H1 (cell line): ENCODE data around the gene SCNM1. TPM values are rescaled to one million over a fixed set of nuclear protein-coding genes. Genes with fewer than 3 reads are reported as not detected.

Source experiments
- ASH2L ChIP-seq: fragments of 200-600, 300-600 bp; sonication (generic); IDR thresholded peaks from one replicate; pipeline ENCODE4 v1.7.1; 2017; ENCODE audit warnings: low read length
- CEBPB ChIP-seq: IDR thresholded peaks from 2 replicates; pipeline ENCODE4 v1.6.1; 2012; ENCODE audit warnings: low read depth, low read length
- CHD2 ChIP-seq: IDR thresholded peaks from 2 replicates; pipeline ENCODE4 v1.6.1; 2012; ENCODE audit warnings: low read length, improper control_type of control experiment
- CREB1 ChIP-seq: IDR thresholded peaks from 2 replicates; pipeline ENCODE4 v1.6.1; 2012; ENCODE audit warnings: inconsistent platforms
- EGR1 ChIP-seq: IDR thresholded peaks from 2 replicates; pipeline ENCODE4 v1.6.1; 2011; ENCODE audit warnings: low read depth, low read length, borderline replicate concordance
- KDM5A ChIP-seq: fragments of 200-600 bp; IDR thresholded peaks from 2 replicates; pipeline ENCODE4 v1.7.1; 2012; ENCODE audit warnings: mild to moderate bottlenecking, low read length, inconsistent platforms, mixed read lengths
- PHF8 ChIP-seq: fragments of 200-600 bp; sonication (generic); conservative IDR thresholded peaks from 2 replicates; pipeline ENCODE4 v1.7.1; 2012; ENCODE audit warnings: low read depth, mild to moderate bottlenecking, inconsistent platforms, low read length, moderate library complexity
- RNF2 ChIP-seq: fragments of 200-900, 300-1000 bp; sonication (generic); IDR thresholded peaks from 2 replicates; pipeline ENCODE4 v1.7.1; 2016; ENCODE audit warnings: borderline replicate concordance, low read depth, mild to moderate bottlenecking, antibody characterized with exemption, low read length; ENCODE audit not compliant: poor library complexity, severe bottlenecking; ENCODE audit errors: missing control alignments
- SAP30 ChIP-seq: fragments of 300-600 bp; sonication (generic); IDR thresholded peaks from 2 replicates; pipeline ENCODE4 v1.7.1; 2012; ENCODE audit warnings: low read length, moderate library complexity, mild to moderate bottlenecking, inconsistent platforms; ENCODE audit not compliant: insufficient read depth, insufficient replicate concordance
- SIN3A ChIP-seq, 2 experiments: IDR thresholded peaks in 1 of 2; conservative IDR thresholded peaks in 1 of 2; 2 replicates each; pipeline ENCODE4 v1.6.1; 2011 to 2012; ENCODE audit warnings: low read length in 2 of 2, improper control_type of control experiment in 1 of 2, low read depth in 1 of 2, mild to moderate bottlenecking in 1 of 2
- SIRT6 ChIP-seq: IDR thresholded peaks from one replicate; pipeline ENCODE4 v1.7.1; 2012; ENCODE audit warnings: low read length, inconsistent platforms
- SIX5 ChIP-seq: IDR thresholded peaks from 2 replicates; pipeline ENCODE4 v1.6.1; 2011; ENCODE audit warnings: mild to moderate bottlenecking, low read depth, low read length
- SUZ12 ChIP-seq: fragments of 200-600 bp; sonication (generic); IDR thresholded peaks from 2 replicates; pipeline ENCODE4 v1.6.1; 2012; ENCODE audit warnings: mild to moderate bottlenecking, inconsistent platforms, low read length, moderate library complexity, mixed read lengths
- TEAD4 ChIP-seq: IDR thresholded peaks from 2 replicates; pipeline ENCODE4 v1.6.1; 2012; ENCODE audit warnings: low read depth, low read length, inconsistent platforms, mixed read lengths
- polyA plus RNA-seq, 7 experiments: library from polyadenylated mRNA; depleted of rRNA in 3 of 7; stranded (reverse) in 5 of 7; unstranded in 2 of 7; fragments of >200 nt in 5 of 7; fragments of 200-250 nt in 2 of 7; gene quantifications; 1 replicate in 5 of 7; 2 replicates in 1 of 7; 4 replicates in 1 of 7; pipeline versions ENCODE4 v1.2.1 to v1.2.3, GENCODE V29; 2011 to 2013; ENCODE audit warnings: missing spikeins in 2 of 7, mixed read lengths in 2 of 7
- total RNA-seq: library from RNA; stranded (reverse); fragmentation: NEBNext Ultra II Directional; extraction: Animal tissue kit (Norgen Biotek cat#: 25700); gene quantifications from 2 replicates; pipeline ENCODE4 v1.2.1, GENCODE V29; 2021
- TF ChIP-seq, protein P1 (sequence below): IDR thresholded peaks from 2 replicates; pipeline ENCODE4 v1.6.1; 2012; ENCODE audit warnings: inconsistent platforms
- TF ChIP-seq, protein P2 (sequence below): IDR thresholded peaks from 2 replicates; pipeline ENCODE4 v1.6.1; 2012; ENCODE audit warnings: inconsistent platforms
- TF ChIP-seq, protein P3 (sequence below), 3 experiments: IDR thresholded peaks; 1 replicate in 2 of 3; 2 replicates in 1 of 3; pipeline versions ENCODE4 v1.5.1 to v1.6.1; 2011; ENCODE audit warnings: low read length in 3 of 3, mild to moderate bottlenecking in 3 of 3, inconsistent platforms in 2 of 3, low read depth in 1 of 3, moderate library complexity in 1 of 3; ENCODE audit not compliant: insufficient read depth in 1 of 3; ENCODE audit errors: control extremely low read depth in 1 of 3
- TF ChIP-seq, protein P4 (sequence below): IDR thresholded peaks from 2 replicates; pipeline ENCODE4 v1.6.1; 2012; ENCODE audit warnings: low read length, inconsistent platforms

The SCNM1 gene
- total and polyA plus RNA-seq, 2 of the 8 experiments (the other 6 are each of a cell fraction or from before 2014, with no cell fraction given), result 13.6 to 46.2 TPM

DNA sequence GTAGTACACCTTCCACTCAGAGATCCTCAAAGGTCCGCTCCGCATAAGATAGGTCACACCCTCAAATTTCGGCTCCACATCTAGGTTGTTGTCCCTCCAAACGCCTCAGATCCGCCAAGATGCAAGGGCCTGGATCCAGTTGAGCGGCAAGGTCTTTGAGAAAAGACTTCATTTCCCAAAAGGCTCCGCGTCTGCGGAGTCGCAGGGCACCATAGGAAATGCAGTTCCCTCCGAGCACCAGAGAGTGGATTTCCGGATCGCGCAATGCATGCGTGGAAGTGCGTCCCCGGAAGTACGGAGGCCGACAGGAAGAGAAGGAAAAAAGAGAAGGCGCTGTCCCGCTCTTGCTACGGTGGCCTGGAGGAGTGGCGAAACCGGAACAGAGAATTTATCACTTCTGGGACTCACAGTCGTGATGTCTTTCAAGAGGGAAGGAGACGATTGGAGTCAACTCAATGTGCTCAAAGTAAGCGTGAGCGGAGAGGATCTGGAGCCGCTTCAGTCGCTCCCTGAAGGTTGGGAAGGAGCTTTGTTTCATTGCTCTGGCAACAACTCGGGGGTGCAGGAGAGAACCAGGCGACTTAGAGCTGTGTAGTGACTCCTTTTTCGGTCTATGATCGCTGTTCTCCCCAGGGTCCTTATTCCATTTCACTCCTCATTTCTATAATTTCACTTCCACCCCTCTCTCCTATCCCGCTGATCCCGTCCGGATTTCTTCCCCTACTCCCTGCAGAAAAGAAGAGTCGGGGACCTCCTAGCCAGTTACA is at the start of gene SCNM1, which contains the start of gene LYSMD1 (continued):
- TF ChIP-seq CHD2 (peak; percentile 71), EGR1 (peak; percentile 93), SIX5 (peak; percentile 99), PHF8 (peak; percentile 57; the same call in 1 of the 2 replicates), CEBPB (peak; percentile 55; the same call in 1 of the 2 replicates), SUZ12 (no peak), ASH2L (peak; percentile 43), SAP30 (peak; percentile 90), TEAD4 (peak; percentile 39; the same call in 1 of the 2 replicates), KDM5A (peak; percentile 50; the same call in 1 of the 2 replicates), SIRT6 (peak; percentile 77), RNF2 (no peak), SIN3A (conservative IDR thresholded peaks at IDR 0.05 in 1 of 2, IDR thresholded peaks at IDR 0.05 in 1 of 2; ENCODE audit: low read depth in 1 of 2, low read length in 2 of 2) (peak; percentile 93 to 98; a peak in 3 of 4 replicates), CREB1 (peak; percentile 79)
- TF ChIP-seq, protein P1, sequence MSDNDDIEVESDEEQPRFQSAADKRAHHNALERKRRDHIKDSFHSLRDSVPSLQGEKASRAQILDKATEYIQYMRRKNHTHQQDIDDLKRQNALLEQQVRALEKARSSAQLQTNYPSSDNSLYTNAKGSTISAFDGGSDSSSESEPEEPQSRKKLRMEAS, result peak; percentile 60; the same call in 1 of the 2 replicates
- TF ChIP-seq, protein P2, sequence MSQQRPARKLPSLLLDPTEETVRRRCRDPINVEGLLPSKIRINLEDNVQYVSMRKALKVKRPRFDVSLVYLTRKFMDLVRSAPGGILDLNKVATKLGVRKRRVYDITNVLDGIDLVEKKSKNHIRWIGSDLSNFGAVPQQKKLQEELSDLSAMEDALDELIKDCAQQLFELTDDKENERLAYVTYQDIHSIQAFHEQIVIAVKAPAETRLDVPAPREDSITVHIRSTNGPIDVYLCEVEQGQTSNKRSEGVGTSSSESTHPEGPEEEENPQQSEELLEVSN, result peak; percentile 10; the same call in 1 of the 2 replicates
- TF ChIP-seq, protein P3, sequence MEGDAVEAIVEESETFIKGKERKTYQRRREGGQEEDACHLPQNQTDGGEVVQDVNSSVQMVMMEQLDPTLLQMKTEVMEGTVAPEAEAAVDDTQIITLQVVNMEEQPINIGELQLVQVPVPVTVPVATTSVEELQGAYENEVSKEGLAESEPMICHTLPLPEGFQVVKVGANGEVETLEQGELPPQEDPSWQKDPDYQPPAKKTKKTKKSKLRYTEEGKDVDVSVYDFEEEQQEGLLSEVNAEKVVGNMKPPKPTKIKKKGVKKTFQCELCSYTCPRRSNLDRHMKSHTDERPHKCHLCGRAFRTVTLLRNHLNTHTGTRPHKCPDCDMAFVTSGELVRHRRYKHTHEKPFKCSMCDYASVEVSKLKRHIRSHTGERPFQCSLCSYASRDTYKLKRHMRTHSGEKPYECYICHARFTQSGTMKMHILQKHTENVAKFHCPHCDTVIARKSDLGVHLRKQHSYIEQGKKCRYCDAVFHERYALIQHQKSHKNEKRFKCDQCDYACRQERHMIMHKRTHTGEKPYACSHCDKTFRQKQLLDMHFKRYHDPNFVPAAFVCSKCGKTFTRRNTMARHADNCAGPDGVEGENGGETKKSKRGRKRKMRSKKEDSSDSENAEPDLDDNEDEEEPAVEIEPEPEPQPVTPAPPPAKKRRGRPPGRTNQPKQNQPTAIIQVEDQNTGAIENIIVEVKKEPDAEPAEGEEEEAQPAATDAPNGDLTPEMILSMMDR (IDR thresholded peaks at IDR 0.05; ENCODE audit: control extremely low read depth in 1 of 3, insufficient read depth in 1 of 3, low read depth in 1 of 3, low read length in 3 of 3), result no peak
- TF ChIP-seq, protein P4, sequence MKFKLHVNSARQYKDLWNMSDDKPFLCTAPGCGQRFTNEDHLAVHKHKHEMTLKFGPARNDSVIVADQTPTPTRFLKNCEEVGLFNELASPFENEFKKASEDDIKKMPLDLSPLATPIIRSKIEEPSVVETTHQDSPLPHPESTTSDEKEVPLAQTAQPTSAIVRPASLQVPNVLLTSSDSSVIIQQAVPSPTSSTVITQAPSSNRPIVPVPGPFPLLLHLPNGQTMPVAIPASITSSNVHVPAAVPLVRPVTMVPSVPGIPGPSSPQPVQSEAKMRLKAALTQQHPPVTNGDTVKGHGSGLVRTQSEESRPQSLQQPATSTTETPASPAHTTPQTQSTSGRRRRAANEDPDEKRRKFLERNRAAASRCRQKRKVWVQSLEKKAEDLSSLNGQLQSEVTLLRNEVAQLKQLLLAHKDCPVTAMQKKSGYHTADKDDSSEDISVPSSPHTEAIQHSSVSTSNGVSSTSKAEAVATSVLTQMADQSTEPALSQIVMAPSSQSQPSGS, result peak; percentile 57; the same call in 1 of the 2 replicates
